K562 treated with DMSO at 1 percent for 48 hours (cell line): ENCODE results near the gene MXD4. TPM values are rescaled to one million over a fixed set of nuclear protein-coding genes. Genes with fewer than 3 reads are reported as not detected.

Experiments
- total RNA-seq: library from RNA; unstranded; fragments of 300-600 nt; gene quantifications from 2 replicates; pipeline ENCODE4 v1.2.3, GENCODE V29; 2022; ENCODE audit warnings: low replicate concordance; ENCODE audit errors: extremely low read depth

The MXD4 gene
- 119 TPM in 1 of 2 replicates, not detected in the other for total RNA-seq

GRCh38 chr4:2261853-2262144 lies at the start of gene MXD4:
TSS of gene MXD4 (minus strand) at chr4:2262109. CDS start at chr4:2261980, 129 bp downstream.

DNA sequence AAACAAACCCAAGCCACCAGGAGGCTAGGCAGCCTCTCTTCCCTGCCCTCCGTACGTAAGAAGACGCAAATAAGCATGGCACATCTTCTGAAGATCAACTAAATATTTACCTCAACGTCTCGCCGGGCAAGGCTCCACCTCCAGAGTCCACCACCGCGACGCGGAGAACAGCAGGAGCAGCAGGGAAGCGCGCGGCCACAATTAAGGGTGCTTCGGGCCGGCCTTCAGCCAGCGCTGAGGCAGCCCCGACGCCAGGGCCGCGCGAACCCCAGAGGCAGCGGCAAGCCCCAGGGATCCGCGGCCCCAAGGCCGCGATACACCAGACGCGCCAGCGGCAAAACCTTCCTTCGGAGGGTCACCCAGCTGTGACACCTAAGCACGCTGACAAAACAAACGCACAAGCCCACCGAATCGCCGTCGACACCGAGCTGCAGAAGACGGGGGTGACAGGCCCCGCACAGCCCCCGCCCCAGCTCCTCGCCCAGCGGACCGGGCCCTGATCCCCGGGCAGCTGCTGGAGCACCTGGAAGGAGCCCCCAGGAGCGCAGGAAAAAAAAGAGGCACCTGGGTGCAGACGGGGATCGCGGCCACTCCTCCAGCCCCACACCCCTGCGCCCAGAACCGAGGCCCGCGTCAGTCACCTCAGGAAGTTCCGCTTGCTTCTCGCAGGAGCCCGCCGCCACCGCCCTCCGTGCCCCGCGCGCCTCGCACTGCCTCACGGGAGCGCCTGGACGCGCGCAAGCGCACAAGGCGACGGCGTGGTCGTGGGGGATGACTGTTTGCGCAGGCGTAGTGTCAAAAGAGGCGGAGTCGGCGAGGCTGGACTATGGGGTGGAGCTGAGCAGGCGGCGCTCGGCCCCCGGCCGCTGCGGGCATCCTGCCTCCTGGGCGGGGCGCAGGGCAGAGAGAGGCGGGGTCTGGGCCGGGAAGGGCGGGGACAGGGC lies 20.2 kb downstream of the MXD4 start, which contains the start of the genes HAUS3 and POLN:
Gene HAUS3 (minus strand): TSS at position 712 of the 944 bp plus-strand sequence. CDS start 1,175 bp downstream, outside the sequence.
Gene POLN (minus strand): TSS at position 712 of the 944 bp plus-strand sequence. CDS start 12,890 bp downstream, outside the sequence.

Other genes starting within 250 kb of the MXD4 start
- gene NAT8L, start 202.8 kb downstream of the MXD4 start, total RNA-seq: not detected in 2 replicates
- gene HAUS3, start 20.0 kb downstream of the MXD4 start, total RNA-seq: not detected in 2 replicates
- gene POLN, start 20.0 kb downstream of the MXD4 start, total RNA-seq: not detected in 2 replicates
- not detected in 2 replicates for gene ZFYVE28, start 156.5 kb upstream of the MXD4 start, total RNA-seq
- gene CFAP99, start 156.8 kb upstream of the MXD4 start, total RNA-seq: not detected in 2 replicates
- not detected in 2 replicates for gene RNF4, start 207.0 kb upstream of the MXD4 start, total RNA-seq